HG03064 (cell line): Measurements from ENCODE around the gene PRM3.

Experiments used
- ATAC-seq: cut with Tn5 transposase; IDR thresholded peaks from one replicate; pipeline ENCODE4 v1.9.1; 2021; ENCODE audit warnings: low read depth; ENCODE audit not compliant: unreplicated experiment

Gene PRM3

DNA sequence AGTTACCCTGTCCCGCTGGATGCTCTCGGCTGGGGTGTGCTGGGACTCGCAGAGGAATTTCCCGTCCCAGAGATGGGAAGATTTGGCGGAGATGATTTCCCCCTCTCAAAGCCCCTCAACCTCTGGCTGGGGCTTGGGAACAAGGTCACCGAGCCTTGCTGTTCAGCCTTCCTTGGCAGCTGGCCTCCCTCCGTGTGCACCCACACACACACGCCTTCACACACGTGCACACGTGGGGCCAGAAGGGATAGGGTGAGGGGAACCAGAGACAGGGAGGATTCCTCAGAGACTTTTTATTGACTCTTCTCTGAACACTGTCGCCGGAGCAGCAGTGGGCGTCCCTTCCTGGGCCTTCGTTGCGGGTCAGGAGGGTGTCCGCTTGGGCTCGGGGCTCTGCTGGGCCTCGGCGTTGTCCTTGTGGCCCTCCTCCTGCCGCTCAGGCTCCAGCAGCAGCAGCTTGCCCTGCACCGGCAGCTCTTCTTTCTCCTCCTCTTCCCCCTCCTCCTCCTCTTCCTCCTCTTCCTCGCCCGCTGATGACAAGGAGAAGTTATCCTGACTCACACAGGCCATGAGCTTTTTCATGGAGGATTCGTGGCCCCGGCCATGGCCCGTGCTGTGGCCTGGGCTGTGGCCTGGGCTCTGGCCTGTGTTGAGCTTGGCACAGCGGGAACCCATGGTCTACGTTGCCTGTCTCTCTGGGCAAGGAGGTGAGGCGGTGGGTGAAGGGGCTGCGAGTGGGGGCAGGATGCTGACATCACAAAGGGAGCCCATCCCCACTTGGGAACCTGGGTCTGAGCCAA lies at the start of gene PRM3:
PRM3 (minus strand) TSS at position 709 of the 800 bp plus-strand sequence; CDS start at position 675, 34 bp downstream.
- ATAC-seq, result no peak

- no peak for ATAC-seq
These were observed 49.4 kb upstream of the PRM3 start for GRCh38 chr16:11322823-11323222.

DNA sequence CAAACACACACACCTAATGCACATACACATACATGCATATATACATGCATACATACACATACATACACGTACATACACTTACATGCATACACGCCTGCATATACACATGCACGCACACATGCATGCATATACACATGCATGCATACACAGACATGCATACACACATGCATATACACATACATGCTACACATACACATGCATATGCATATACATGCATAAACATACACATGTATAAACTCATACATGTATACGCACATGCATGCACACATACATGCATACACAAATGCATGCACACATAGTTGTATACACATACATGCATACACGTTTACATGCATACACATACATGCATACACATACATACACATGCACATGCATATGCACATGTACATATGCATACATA lies 48.2 kb upstream of the PRM3 start:
- no peak for ATAC-seq

DNA sequence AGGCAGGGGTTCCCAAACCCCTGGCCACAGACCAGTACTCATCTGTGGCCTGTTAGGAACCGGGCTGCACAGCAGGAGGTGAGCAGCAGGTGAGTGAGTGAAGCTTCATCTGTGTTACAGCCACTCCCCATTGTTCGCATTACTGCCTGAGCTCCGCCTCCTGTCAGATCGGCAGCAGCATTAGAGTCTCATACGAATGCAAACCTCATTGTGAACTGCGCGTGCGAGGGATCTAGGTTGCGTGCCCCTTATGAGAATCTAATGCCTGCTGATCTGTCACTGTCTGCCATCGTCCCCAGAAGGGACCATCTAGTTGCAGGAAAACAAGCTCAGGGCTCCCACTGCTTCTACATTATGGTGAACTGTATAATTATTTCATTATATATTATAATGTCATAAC lies 46.7 kb upstream of the PRM3 start:
- no peak for ATAC-seq

DNA sequence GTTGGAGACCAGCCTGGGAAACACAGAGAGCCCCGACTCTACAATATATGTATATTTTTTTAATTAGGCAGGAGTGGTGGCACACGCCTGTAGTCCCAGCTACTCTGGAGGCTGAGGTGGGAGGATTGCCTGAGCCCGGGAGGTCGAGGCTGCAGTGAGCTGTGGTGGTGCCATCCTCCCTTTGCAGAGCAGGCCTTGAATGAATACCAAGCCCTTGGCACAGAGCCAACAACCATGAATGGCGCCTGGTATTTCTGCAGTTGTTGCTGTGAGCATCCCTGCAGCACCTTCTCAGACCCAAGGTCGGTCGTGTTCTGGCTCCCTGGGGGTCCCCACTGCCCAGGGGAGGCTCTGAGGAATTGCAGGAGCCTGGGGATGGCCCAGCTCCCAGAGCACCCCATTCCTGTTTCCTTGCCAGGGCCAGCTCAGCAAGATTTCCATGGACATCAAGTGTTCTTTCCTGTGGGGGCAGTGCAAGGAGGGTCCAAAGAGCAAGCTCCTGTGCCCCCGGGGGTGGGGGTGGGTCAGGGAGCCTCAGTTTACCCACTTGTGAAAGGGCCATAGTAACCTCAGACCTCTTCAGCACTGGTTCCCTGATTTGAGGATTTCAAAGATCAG lies 46.2 kb upstream of the PRM3 start:
- no peak for ATAC-seq

GRCh38 chr16:11318817-11319216 lies 45.4 kb upstream of the PRM3 start:
- no peak for ATAC-seq

DNA sequence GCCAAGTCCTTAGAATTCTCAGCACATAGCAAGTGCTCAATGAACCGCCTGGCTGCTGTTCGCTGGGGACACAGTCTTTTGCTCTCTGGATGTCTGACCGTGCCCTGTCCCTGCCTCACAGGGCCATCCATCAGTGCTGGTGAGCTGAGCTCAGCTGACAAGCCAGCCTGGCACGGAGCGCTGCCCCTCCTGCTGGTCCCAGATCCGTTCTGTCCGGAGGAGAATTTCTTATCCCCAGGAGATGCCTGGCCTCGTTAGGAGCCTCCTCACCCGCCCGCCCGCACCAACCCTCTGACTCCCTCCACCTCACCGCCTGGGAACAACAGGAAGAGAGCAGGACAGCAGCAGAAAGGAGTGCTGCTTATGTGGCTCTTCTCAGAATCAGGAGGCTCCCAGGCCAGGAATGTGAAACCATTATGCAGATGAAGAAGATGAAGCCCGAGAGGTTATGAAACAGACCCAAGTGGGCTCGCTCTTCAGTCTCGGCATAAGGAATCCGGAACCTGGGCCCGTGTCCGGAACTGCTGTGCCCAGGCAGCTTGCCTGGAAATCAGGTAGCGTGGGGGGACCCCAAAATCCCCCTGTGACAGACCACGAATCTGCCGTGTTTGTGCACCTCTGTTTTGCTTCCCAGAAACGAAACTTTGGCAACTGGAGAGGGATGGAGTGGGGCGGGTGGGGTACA lies 43.0 kb upstream of the PRM3 start:
- no peak for ATAC-seq

DNA sequence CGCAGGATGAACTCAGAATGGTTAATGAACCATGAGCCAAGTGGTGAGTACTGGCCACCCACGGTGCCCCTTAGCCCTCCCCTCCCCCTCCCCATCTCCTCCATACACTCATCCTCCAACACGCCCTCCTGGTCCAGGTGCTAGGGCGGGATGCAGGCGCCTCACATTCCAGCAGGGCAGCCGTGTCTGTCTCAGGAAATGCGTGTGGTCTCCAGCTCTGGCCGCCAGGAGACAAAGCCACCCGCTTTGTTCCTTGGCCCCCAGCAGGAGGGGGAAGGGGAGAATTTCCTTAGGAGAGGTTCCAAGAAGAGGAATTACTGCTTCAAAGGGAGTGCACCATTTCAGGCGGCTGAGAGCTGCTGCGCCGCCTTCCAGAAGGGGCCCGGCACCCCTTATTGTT lies 42.1 kb upstream of the PRM3 start:
- no peak for ATAC-seq

DNA sequence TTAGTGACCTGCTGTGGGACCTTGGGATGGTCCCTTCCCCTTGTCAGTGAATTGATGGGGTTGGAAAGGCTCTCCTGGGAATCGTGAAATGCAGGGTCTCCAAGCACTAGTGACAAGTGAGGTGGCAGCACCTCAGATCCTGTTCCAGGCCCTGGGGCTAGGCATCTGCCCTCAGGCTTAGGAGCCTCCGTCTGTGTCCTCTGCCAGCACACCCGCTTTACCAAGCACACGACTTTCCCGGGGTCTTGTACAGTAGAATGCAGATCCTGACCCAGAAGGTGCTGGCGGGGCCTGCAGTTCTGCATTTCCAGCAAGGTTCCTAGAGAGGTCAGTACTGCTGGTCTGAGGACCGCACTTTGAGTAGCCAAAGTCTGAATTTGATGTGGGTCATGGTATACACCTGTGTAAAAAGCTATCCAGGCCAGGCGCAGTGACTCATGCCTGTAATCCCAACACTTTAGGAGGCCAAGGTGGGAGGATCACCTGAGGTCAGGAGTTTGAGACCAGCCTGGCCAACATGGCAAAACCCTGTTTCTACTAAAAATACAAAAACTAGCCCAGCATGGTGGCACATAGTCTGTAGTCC lies 41.0 kb upstream of the PRM3 start:
- ATAC-seq, result no peak

DNA sequence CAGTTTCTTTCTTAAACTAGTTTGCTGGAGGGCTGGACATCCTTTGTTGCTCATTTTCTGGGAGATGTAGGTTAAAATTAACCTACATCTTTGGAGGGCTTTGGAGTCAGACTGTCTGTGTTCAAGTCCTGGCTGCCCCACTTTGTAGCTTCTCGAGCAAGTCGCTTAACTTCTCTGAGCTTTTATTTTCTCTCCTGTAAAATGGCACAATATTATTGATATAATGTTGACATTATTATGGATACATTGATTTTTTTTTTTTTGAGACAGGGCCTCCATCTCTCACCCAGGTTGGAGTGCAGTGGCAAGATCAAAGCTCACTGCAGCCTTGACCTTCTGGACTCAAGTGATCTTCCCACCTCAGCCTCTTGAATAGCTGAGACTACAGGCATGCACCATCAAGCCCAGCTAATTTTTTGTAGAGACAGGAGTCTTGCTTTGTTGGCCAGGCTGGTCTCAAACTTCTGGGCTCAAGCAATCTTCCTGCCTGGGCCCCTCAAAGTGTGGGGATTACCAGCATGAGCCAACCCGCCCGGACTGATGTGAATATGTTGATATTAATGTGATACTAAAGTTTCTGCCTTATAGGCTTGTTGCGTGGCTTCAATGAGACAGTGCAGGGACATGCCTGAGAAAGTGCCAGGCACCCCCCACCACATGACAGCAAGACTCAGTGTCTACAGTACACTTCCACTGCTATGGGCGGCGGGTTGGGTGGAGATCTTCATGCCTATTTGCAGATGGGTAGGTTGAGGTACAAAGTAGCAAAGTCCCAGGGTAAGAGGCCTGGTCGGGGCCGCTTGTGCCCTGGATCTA lies 40.3 kb upstream of the PRM3 start:
- no peak for ATAC-seq

GRCh38 chr16:11312718-11313492 lies 39.5 kb upstream of the PRM3 start:
- ATAC-seq, result no peak

GRCh38 chr16:11310997-11311561 lies 37.6 kb upstream of the PRM3 start:
- ATAC-seq, result no peak

GRCh38 chr16:11310634-11310977 lies 37.2 kb upstream of the PRM3 start:
- no peak for ATAC-seq

DNA sequence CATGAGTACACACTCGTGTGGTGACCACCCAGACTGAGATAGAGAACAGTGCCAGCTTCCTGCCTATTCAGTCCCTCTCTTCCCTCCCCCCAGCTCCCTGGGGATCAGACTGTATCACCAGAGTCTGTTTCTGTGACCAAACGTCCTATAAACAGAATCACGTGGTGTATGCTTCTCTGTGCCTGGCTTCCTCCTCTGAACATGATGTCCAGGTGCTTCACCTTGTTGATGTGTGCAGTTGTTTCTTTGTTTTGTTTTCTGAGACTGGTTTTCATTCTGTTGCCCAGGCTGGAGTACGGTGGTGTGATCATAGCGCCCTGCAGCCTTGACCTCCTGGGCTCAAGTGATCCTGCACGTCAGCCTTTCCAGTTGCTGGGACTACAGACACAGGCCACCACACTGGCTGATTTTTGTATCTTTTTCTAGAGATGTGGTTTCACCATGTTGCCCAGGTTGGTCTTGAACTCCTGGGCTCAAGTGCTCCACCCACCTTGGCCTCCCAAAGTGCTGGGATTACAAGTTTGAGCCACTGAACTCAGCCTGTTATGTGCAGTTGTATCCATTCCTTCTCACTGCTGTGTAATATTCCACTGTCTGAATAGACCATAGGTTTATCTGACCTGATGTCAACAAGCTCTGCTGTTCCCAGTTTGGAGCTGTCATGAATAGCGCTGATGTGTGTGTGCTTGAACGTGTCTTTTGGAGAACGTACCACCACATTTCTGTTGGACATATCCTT lies 36.6 kb upstream of the PRM3 start:
- ATAC-seq, result peak; percentile 45

DNA sequence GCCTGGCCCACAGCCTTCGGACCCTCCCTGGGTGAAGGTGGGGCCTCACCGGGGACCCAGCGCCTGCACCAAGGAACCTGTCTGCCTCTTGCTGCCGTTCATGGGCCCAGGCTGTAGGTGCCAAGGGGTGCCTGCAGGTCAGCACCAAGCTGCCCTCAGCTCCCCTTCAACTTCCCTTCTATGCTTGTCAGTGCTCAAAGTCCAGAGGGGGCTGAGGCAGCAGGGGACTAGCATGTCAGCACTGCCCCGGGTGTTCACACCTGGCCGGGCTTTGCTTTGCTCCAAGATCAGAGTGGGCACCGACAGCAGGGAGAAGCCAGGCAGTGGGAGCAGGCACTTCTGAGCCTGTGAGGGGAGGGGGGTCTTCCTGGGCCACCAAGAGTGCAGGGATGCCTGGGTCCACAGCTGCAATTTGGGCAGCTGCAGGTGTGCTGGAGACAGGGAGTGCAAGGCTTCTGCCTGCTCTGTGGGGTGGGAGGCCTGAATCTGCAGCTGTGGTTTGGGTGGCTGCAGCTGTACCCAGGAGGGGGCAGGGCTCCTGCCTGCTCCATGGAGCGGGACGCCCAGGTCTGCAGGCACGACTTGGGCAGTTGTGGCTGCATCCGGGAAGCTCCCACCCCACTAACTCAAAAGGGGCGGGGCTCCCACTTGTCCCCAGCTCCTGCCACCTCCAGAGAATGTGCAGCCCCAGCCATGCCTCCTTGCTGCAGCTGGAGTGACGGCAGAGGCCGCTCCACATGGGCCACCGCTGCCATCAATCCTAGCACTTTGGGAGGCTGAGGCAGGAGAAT lies 35.3 kb upstream of the PRM3 start:
- ATAC-seq, result peak; percentile 31

DNA sequence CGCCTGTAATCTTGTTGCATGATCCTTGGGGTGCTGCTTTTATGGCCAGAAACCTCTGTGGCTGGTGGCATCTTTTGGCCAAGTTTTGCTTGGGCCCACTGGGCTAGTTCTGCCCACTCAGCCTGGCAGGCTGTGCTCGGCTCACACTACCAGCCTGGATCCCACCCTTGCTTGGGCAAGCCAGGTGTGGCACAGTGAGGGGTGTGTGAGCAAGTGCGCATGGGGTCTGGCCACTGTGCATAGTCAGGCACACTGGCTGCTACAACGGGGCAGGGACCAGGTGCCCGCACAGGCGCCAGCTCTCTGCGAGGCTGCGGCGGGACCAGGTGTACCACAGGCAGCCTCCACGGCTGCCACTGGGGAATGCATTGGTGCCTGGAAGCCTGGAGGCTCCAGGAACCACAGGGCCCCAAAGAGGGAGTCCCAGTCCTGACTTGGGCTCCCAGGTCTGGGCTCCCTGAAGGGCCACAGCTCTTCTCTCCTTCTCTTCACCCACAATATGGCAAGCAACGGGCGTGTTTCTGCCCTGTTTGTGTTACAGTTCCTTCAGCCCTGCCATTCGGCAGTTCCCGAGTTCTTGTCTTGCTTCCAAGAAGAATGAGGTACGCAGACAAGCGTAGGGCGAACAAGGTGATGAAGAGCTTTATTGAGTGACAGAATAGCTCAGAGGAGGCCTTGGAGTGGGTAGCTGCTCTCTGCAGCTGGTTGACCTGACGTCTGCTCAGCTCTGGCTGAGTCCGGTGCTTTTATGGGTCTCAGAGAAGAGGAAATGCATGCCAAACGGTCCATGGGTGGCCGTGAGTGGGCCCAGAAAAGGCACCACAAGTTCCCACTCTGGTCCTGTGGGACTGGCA lies 34.4 kb upstream of the PRM3 start:
- ATAC-seq, result no peak

DNA sequence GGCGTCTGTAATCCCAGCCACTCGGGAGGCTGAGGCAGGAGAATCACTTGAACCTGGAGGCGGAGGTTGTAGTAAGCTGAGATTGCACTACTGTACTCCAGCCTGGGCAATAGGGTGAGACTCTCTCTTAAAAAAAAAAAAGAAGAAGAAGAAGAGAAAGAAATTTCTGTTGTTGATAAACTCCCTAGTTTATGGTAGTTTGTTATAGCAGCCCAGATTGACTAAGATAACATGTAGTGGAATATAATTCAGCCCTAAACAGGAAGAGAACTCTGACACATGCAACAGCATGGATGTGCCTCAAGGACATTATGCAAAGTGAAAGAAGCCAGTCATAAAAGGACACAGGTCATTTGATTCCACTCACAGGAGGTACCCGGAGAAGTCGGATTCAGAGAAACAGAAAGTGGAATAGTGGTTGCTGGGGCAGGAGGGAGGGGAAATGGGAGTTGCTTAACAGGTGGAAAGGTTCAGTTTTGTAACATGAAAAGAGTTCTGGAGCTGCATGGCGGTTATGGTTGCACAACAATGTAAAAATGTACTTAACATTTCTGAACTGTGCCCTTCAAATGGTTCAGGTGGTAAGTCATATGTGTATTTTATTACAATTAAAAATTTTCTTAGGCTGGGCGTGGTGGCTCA lies 33.7 kb upstream of the PRM3 start:
- ATAC-seq, result no peak
